Subcutaneous adipose tissue (tissue), 4 donors: ENCODE results near the gene EPHB2. TPM values are rescaled to one million over a fixed set of nuclear protein-coding genes. Genes with fewer than 3 reads are reported as not detected.

ENCODE experiments used
- total RNA-seq, 4 donors: library from RNA; depleted of rRNA; stranded (reverse); fragments of >200 nt; gene quantifications; one replicate each; pipeline ENCODE4 v1.1.0, GENCODE V29; 2016
- TF ChIP-seq, protein P1 (sequence below): fragments of 450-650 bp; IDR thresholded peaks from one replicate; pipeline ENCODE4 v1.5.1; 2016; ENCODE audit warnings: low read depth, mild to moderate bottlenecking, control low read depth, antibody characterized with exemption, moderate library complexity

EPHB2 gene
- total RNA-seq, 4 donors from 2014 or later = 1.6 to 9.2 (median 5.1) TPM

DNA sequence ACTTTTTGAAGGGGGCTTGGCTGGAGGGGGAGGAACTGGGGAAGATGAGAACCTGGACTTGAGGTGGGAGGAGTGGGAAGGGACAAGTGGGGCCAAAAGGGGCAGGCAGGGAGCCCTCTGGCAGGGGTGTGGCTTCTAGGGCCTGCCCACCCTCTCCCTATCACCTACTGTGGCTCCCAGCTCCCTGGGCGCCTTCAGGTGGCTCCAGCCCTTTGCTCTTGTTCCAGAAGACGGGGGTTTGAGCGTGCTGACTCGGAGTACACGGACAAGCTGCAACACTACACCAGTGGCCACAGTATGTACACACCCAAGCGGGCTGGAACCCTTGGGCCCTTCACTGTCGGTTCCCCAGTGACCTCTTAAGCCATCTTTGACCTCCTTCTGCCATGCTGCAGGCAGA lies 185.5 kb downstream of the EPHB2 start:
- TF ChIP-seq, protein P1, sequence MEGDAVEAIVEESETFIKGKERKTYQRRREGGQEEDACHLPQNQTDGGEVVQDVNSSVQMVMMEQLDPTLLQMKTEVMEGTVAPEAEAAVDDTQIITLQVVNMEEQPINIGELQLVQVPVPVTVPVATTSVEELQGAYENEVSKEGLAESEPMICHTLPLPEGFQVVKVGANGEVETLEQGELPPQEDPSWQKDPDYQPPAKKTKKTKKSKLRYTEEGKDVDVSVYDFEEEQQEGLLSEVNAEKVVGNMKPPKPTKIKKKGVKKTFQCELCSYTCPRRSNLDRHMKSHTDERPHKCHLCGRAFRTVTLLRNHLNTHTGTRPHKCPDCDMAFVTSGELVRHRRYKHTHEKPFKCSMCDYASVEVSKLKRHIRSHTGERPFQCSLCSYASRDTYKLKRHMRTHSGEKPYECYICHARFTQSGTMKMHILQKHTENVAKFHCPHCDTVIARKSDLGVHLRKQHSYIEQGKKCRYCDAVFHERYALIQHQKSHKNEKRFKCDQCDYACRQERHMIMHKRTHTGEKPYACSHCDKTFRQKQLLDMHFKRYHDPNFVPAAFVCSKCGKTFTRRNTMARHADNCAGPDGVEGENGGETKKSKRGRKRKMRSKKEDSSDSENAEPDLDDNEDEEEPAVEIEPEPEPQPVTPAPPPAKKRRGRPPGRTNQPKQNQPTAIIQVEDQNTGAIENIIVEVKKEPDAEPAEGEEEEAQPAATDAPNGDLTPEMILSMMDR = no peak

DNA sequence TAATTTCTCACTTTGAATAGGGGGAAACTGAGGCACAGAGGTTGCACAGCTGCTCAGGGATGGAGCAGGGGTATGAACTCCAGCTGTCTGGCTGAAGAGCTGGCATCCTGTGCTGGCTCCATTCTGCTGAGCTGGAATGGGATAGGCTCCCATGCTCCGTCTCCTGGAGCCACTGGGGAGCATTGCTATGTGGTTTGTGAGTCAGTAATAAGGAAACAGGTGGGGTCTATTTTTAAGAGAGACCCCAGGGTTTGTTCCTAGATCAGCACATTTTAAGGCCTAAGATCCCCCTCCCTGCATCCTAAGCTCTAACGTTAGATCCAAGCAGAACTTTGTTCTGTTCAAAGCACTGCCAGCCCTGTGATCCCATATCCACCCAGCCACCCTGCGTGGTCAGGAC lies 189.8 kb downstream of the EPHB2 start:
- TF ChIP-seq, protein P1 = no peak

DNA sequence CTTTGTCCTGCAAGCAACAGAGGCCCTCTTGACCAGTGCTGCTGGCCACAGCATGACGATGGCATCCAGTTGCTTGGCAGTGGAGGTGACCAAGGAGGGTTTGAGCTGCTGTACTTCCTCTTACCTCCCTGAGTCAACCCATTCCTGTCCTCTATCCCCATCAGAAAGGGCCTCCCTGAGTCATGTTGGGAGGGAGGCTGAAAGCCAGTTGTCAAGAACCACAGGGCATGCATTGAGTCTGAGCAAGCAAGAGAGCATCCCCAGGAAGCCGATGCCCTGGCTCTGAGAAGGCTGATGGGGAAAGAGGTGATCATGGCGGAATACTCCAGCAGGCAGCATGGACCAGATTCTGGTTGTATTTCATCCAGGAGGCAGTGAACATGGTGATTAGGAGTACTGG lies 192.5 kb downstream of the EPHB2 start:
- TF ChIP-seq, protein P1 = no peak

DNA sequence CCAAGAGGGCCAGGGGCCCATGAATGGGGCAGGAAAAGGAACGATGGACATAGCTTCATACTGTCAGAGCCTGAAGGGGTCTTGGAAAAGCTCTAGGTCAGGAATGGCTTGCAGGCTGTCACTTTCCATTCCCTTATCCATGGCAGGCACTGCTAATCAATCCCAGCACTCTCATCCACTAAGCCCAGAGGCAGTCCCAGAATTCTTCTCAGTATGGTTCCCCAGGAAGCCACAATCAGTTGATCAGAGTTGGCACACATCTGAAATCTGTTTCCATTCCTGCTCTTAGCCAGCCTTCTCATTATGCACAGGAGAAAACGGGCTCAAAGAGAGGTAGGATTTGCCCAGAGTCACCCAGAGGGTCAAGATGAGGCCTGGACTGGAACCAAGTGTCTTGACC lies 196.3 kb downstream of the EPHB2 start:
- TF ChIP-seq, protein P1 = no peak

DNA sequence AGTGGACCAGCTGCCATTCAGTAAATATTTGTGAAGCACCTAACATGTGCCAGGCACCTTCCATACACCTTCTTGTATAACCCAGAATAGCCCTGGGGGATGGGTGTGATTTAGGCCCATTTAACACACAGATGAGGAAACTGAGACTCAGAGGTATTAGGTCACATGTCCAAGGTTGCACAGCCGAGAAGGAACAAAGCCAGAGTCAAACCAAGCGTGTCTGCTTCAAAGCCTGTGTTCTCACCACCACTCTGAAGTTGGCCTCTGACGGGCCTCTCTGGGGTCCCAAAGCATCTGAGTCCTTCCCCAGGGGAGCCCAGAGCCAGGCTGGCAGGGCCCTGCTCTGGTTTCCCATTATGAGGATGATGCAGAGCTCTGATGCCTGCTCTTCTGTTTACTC lies 196.9 kb downstream of the EPHB2 start:
- TF ChIP-seq, protein P1 = no peak

DNA sequence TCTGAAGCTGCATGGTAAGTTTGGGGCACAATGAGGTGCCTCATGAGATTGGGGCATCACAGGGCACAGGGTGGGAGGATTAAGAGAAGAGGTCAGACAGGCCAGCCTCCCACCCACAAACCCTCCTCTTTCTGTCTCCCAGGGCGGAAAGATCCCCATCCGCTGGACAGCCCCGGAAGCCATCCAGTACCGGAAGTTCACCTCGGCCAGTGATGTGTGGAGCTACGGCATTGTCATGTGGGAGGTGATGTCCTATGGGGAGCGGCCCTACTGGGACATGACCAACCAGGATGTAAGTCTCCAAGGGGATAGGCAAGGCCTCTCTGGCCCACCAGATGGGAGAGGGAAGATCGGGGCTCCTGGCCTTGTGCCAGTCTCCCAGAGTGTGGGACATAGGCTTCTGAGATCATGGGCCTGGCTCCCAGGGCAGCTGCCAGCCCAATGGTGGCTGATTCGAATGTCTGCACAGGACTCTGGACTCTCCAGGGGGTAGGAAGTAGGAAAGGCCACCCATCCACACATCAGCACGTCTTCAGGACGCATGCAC lies 198.3 kb downstream of the EPHB2 start:
- TF ChIP-seq, protein P1 = no peak

DNA sequence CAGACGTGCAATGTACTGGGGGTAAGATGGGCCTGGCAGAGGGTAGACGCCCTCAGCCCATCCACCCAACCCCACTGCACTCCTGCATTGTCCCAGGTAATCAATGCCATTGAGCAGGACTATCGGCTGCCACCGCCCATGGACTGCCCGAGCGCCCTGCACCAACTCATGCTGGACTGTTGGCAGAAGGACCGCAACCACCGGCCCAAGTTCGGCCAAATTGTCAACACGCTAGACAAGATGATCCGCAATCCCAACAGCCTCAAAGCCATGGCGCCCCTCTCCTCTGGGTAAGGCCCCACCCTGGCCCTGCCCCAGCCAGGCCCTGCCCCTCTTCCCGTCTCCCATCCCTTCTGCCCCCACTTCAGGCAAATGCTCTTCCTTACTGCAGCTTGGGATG lies 199.6 kb downstream of the EPHB2 start:
- TF ChIP-seq, protein P1 = no peak
